ENCODE data around the gene GPRIN1. TPM values are rescaled to one million over a fixed set of nuclear protein-coding genes. Genes with fewer than 3 reads are reported as not detected.

The GPRIN1 gene
- total and polyA plus RNA-seq, 7 donors: 0.18 to 1.2 (median 0.30) TPM

- TF ChIP-seq, protein P1, sequence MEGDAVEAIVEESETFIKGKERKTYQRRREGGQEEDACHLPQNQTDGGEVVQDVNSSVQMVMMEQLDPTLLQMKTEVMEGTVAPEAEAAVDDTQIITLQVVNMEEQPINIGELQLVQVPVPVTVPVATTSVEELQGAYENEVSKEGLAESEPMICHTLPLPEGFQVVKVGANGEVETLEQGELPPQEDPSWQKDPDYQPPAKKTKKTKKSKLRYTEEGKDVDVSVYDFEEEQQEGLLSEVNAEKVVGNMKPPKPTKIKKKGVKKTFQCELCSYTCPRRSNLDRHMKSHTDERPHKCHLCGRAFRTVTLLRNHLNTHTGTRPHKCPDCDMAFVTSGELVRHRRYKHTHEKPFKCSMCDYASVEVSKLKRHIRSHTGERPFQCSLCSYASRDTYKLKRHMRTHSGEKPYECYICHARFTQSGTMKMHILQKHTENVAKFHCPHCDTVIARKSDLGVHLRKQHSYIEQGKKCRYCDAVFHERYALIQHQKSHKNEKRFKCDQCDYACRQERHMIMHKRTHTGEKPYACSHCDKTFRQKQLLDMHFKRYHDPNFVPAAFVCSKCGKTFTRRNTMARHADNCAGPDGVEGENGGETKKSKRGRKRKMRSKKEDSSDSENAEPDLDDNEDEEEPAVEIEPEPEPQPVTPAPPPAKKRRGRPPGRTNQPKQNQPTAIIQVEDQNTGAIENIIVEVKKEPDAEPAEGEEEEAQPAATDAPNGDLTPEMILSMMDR (IDR thresholded peaks at IDR 0.05): no peak
- peak within 1 kb of the TSS; percentile 61 for H3K4me3 ChIP-seq
- DNase-seq: peak in 1 of 2 donors; percentile 70
- peaks cover 0 to 38% (median 9%) of the 10 kb centered on the region in 3 donors for H3K27me3 ChIP-seq (ENCODE audit: insufficient read depth in 3 of 3, low read length in 2 of 3)
- no peaks in the 10 kb centered on the region for H3K36me3 ChIP-seq (ENCODE audit: insufficient read depth in 1 of 2, low read depth in 1 of 2)
- H3K9me3 ChIP-seq: no peaks in the 10 kb centered on the region
- H3K4me1 ChIP-seq: peaks cover 7% of the 10 kb centered on the region
- ATAC-seq: peak; percentile 81 to 93 (median 86)
- H3K27ac ChIP-seq: no peak within 1 kb of the TSS
- WGBS, 3 donors: 1 to 2% (median 1%) methylated on average over 75 to 94 of the region's 94 CpGs
- intact Hi-C loops (cut with DNase I): no loop called here
Measured at GRCh38 chr5:176629853-176630680, 20.1 kb upstream of the GPRIN1 start, which contains the start of the genes EIF4E1B and SNCB. Gene EIF4E1B (plus strand): TSS chr5:176630675. CDS start chr5:176642788, 12,113 bp downstream. Gene SNCB (minus strand): TSS chr5:176630534. CDS start chr5:176629654, 880 bp downstream.

DNA sequence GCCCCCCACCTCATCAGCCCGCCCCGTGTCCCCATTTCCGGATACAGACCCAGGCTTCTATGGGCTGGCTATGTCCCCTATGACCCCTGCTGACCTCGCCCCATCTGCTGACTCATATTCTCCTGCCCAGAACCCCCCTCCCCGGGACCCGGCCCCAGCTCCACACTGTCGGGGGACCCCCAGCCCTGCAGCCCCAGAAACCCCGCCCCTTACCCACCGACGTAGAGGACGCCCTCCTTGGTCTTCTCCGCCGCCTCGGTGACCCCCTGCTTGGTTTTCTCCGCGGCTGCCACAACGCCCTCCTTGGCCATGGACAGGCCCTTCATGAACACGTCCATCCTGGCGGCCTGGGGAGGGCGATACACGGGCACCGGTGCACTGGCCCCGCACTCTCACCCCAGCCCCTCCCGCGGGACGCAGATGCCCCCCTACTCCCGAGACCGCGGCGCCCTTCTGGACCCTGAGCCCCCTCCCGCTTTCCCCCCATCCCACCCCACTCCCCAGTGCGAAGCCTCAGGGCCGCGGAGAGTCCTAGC, 19.4 kb upstream of the GPRIN1 start:
- H3K27me3 ChIP-seq (ENCODE audit: insufficient read depth in 3 of 3, low read length in 2 of 3): peaks cover 0 to 38% (median 9%) of the 10 kb centered on the region in 3 donors
- WGBS, 3 donors: 7 to 12% (median 9%) methylated on average over 29 to 34 of the region's 34 CpGs
- TF ChIP-seq, protein P1 (IDR thresholded peaks at IDR 0.05): no peak
- H3K9me3 ChIP-seq: no peaks in the 10 kb centered on the region
- H3K4me1 ChIP-seq: peaks cover 7% of the 10 kb centered on the region
- intact Hi-C loops (cut with DNase I): no loop called here
- peak overlapping the region; percentile 61 for H3K4me3 ChIP-seq
- H3K36me3 ChIP-seq (ENCODE audit: insufficient read depth in 1 of 2, low read depth in 1 of 2): no peaks in the 10 kb centered on the region
- no peak overlapping the region for H3K27ac ChIP-seq
- DNase-seq (no peak), ATAC-seq (no peak)

GRCh38 chr5:176628406-176629228, 18.7 kb upstream of the GPRIN1 start:
- WGBS, 3 donors: 52 to 67% (median 60%) methylated on average over 13 of the region's 13 CpGs
- TF ChIP-seq, protein P1 (IDR thresholded peaks at IDR 0.05): no peak
- intact Hi-C loops (cut with DNase I): no loop called here
- H3K4me1 ChIP-seq: peaks cover 7% of the 10 kb centered on the region
- no peak for ATAC-seq
- peaks cover 0 to 30% (median 9%) of the 10 kb centered on the region in 3 donors for H3K27me3 ChIP-seq (ENCODE audit: insufficient read depth in 3 of 3, low read length in 2 of 3)
- H3K27ac ChIP-seq: no peak overlapping the region
- H3K9me3 ChIP-seq: no peaks in the 10 kb centered on the region
- no peak for DNase-seq
- H3K36me3 ChIP-seq (ENCODE audit: insufficient read depth in 1 of 2, low read depth in 1 of 2): no peaks in the 10 kb centered on the region
- no peak overlapping the region for H3K4me3 ChIP-seq

GRCh38 chr5:176627582-176627981, 17.6 kb upstream of the GPRIN1 start:
- H3K4me3 ChIP-seq: no peak overlapping the region
- TF ChIP-seq, protein P1 (IDR thresholded peaks at IDR 0.05): no peak
- no peaks in the 10 kb centered on the region for H3K9me3 ChIP-seq
- peaks cover 0 to 29% (median 9%) of the 10 kb centered on the region in 3 donors for H3K27me3 ChIP-seq (ENCODE audit: insufficient read depth in 3 of 3, low read length in 2 of 3)
- intact Hi-C loops (cut with DNase I): no loop called here
- H3K36me3 ChIP-seq (ENCODE audit: insufficient read depth in 1 of 2, low read depth in 1 of 2): no peaks in the 10 kb centered on the region
- H3K27ac ChIP-seq: no peak overlapping the region
- 67 to 89% (median 82%) methylated on average over 5 of the region's 5 CpGs for WGBS, 3 donors
- ATAC-seq (no peak), DNase-seq (no peak)
- peaks cover 7% of the 10 kb centered on the region for H3K4me1 ChIP-seq
